Fibroblast of lung (primary cell): ENCODE results near the gene ZNF319.

Experiments
- EZH2 ChIP-seq: IDR thresholded peaks from 2 replicates; pipeline ENCODE4 v1.5.1; 2012; ENCODE audit warnings: low read length, control low read depth, mild to moderate bottlenecking; ENCODE audit errors: missing control alignments
- TF ChIP-seq, protein P1 (sequence below), 2 donors: IDR thresholded peaks in 1 of 2; conservative IDR thresholded peaks in 1 of 2; 1 replicate in 1 of 2; 2 replicates in 1 of 2; pipeline ENCODE4 v1.5.1; 2011 to 2012; ENCODE audit warnings: low read length in 2 of 2, control low read depth in 1 of 2, inconsistent platforms in 1 of 2, low read depth in 1 of 2, mild to moderate bottlenecking in 1 of 2

- TF ChIP-seq, protein P1, sequence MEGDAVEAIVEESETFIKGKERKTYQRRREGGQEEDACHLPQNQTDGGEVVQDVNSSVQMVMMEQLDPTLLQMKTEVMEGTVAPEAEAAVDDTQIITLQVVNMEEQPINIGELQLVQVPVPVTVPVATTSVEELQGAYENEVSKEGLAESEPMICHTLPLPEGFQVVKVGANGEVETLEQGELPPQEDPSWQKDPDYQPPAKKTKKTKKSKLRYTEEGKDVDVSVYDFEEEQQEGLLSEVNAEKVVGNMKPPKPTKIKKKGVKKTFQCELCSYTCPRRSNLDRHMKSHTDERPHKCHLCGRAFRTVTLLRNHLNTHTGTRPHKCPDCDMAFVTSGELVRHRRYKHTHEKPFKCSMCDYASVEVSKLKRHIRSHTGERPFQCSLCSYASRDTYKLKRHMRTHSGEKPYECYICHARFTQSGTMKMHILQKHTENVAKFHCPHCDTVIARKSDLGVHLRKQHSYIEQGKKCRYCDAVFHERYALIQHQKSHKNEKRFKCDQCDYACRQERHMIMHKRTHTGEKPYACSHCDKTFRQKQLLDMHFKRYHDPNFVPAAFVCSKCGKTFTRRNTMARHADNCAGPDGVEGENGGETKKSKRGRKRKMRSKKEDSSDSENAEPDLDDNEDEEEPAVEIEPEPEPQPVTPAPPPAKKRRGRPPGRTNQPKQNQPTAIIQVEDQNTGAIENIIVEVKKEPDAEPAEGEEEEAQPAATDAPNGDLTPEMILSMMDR (conservative IDR thresholded peaks at IDR 0.05 in 1 of 2, IDR thresholded peaks at IDR 0.05 in 1 of 2; ENCODE audit: low read depth in 1 of 2, low read length in 2 of 2) = no peak
- no peak for TF ChIP-seq EZH2
Measured at GRCh38 chr16:58011652-58012051, 11.2 kb upstream of the ZNF319 start.
